Bronchial epithelial cell (primary cell): ENCODE results near the gene A4GALT. TPM values are rescaled to one million over a fixed set of nuclear protein-coding genes. Genes with fewer than 3 reads are reported as not detected.
"Not testable (repeated sequence)": the region's sequence is repeated elsewhere in the genome, so short reads cannot be mapped to it uniquely, and the experiment has no call there.

ENCODE experiments used
- DNase-seq: peaks from one replicate; pipeline ENCODE4 v3.0.0-alpha.2; 2010; ENCODE audit warnings: low read depth
- FAIRE-seq: peaks from 2 replicates; lab custom pipeline; 2011; peaks lifted over from hg19 to GRCh38; lab: Jason Lieb, UNC
- H3K27me3 ChIP-seq: 2 replicates; pipeline ENCODE4 v1.5.1; 2011; ENCODE audit warnings: low read length; ENCODE audit not compliant: control insufficient read depth, insufficient read depth
- H3K36me3 ChIP-seq: 2 replicates; pipeline ENCODE4 v1.5.1; 2011; ENCODE audit warnings: low read length; ENCODE audit not compliant: control insufficient read depth, insufficient read depth
- H3K4me3 ChIP-seq: 2 replicates; pipeline ENCODE4 v1.5.1; 2011; ENCODE audit warnings: mild to moderate bottlenecking, low read depth, low read length, control low read depth
- total RNA-seq: library from RNA; depleted of rRNA; stranded (reverse); fragments of >200 nt; gene quantifications from 2 replicates; pipeline ENCODE4 v1.2.1, GENCODE V29; 2014
- TF ChIP-seq, protein P1 (sequence below): IDR thresholded peaks from 2 replicates; pipeline ENCODE4 v1.5.1; 2011; ENCODE audit warnings: mild to moderate bottlenecking, moderate library complexity, low read length, control low read depth, inconsistent platforms; ENCODE audit not compliant: insufficient read depth, severe bottlenecking

Gene A4GALT
- total RNA-seq, 1 donor from 2014 or later = 12.4 TPM

DNA sequence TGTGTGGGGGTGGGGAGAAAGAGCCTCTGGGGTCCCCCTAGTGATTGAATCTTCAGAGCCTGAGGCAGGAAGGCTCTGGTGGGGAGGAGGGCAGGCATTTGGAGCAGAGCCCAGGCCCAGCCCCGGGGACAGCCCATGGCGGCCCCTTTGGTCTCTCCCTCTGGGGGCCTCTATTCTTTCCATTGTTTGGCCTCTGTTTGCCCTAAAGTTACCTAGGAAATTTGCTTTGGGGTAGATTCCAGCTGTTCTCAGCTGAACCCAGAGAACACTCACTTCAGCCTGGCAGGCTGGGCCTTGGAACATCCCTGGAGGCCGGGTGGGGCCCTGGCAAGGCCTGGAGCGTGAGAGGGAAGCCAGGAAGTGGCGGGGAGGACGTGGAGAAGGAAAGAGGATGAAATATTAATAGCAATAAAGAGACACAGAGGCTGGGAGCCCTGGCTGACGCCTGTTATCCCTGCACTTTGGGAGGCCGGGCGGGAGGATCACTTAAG, 22.9 kb upstream of the A4GALT start:
- DNase-seq (no peak), FAIRE-seq (no peak)
- H3K36me3 ChIP-seq = no peaks in the 10 kb centered on the region
- no peaks in the 10 kb centered on the region for H3K27me3 ChIP-seq
- no peak overlapping the region for H3K4me3 ChIP-seq
- TF ChIP-seq, protein P1, sequence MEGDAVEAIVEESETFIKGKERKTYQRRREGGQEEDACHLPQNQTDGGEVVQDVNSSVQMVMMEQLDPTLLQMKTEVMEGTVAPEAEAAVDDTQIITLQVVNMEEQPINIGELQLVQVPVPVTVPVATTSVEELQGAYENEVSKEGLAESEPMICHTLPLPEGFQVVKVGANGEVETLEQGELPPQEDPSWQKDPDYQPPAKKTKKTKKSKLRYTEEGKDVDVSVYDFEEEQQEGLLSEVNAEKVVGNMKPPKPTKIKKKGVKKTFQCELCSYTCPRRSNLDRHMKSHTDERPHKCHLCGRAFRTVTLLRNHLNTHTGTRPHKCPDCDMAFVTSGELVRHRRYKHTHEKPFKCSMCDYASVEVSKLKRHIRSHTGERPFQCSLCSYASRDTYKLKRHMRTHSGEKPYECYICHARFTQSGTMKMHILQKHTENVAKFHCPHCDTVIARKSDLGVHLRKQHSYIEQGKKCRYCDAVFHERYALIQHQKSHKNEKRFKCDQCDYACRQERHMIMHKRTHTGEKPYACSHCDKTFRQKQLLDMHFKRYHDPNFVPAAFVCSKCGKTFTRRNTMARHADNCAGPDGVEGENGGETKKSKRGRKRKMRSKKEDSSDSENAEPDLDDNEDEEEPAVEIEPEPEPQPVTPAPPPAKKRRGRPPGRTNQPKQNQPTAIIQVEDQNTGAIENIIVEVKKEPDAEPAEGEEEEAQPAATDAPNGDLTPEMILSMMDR = no peak

- H3K36me3 ChIP-seq = no peaks in the 10 kb centered on the region
- TF ChIP-seq, protein P1 = no peak
- no peaks in the 10 kb centered on the region for H3K27me3 ChIP-seq
- DNase-seq (no peak), FAIRE-seq (no peak)
- no peak overlapping the region for H3K4me3 ChIP-seq
Measured at GRCh38 chr22:42742940-42743339, 22.3 kb upstream of the A4GALT start.

DNA sequence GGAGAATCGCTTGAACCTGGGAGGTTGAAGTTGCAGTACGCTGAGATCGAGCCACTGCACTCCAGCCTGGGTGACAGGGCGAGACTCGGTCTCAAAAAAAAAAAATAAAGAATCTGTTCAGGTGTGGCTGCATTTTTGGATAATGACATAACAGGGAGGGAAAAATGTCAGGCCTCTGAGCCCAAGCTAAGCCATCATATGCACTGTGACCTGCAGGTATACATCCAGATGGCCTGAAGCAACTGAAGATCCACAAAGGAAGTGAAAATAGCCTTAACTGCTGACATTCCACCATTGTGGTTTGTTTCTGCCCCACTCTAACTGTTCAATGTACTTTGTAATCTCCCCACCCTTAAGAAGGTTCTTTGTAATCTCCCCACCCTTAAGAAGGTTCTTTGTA, 19.6 kb upstream of the A4GALT start:
- not testable (repeated sequence) for H3K36me3 ChIP-seq, H3K27me3 ChIP-seq, FAIRE-seq, DNase-seq, H3K4me3 ChIP-seq

- Histone ChIP-seq H3K27me3 (no peaks in the 10 kb centered on the region), H3K36me3 (no peaks in the 10 kb centered on the region), H3K4me3 (no peak overlapping the region)
- FAIRE-seq (no peak), DNase-seq (no peak)
- TF ChIP-seq, protein P1 = no peak
Measured at GRCh38 chr22:42734406-42734805, 13.7 kb upstream of the A4GALT start.

- not testable (repeated sequence) for H3K4me3 ChIP-seq, FAIRE-seq, DNase-seq, H3K36me3 ChIP-seq, H3K27me3 ChIP-seq
Measured at GRCh38 chr22:42733394-42733793, 12.7 kb upstream of the A4GALT start.

- Histone ChIP-seq H3K27me3 (no peaks in the 10 kb centered on the region), H3K36me3 (no peaks in the 10 kb centered on the region), H3K4me3 (no peak overlapping the region)
- TF ChIP-seq, protein P1 = no peak
- DNase-seq (no peak), FAIRE-seq (no peak)
Measured at GRCh38 chr22:42732081-42732480, 11.4 kb upstream of the A4GALT start.

DNA sequence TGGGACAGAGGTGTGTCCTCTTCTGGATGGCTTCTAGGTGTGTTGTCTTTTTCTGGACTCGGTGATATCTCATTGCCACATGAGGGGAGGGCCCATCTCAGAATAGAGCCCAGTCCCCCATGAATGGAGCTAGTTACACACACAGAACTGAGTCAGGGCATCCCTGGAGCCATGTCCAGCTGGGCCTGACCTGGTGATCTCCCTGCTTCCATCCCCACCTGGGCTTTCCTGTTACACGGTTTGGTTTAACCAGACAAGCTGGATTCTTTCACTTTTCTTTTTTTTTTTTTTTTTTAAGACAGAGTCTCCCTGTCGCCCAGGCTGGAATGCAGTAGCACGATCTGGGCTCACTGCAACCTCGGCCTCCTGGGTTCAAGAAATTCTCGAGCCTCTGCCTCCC, 6.1 kb upstream of the A4GALT start:
- no peak overlapping the region for H3K4me3 ChIP-seq
- TF ChIP-seq, protein P1 = no peak
- no peaks in the 10 kb centered on the region for H3K36me3 ChIP-seq
- H3K27me3 ChIP-seq = no peaks in the 10 kb centered on the region
- no peak for DNase-seq
- FAIRE-seq = no peak
